SW480 (cell line): ENCODE results near the gene CTIF.
"Not testable (repeated sequence)": the region's sequence is repeated elsewhere in the genome, so short reads cannot be mapped to it uniquely, and the experiment has no call there.

Source experiments
- DNase-seq: peaks from one replicate; pipeline ENCODE4 v3.0.0-alpha.2; 2016; ENCODE audit warnings: low spot score

Gene CTIF

GRCh38 chr18:48708807-48709206, 170.0 kb downstream of the CTIF start:
- DNase-seq: no peak

- DNase-seq: no peak
Measured at GRCh38 chr18:48709371-48710062, 170.7 kb downstream of the CTIF start.

DNA sequence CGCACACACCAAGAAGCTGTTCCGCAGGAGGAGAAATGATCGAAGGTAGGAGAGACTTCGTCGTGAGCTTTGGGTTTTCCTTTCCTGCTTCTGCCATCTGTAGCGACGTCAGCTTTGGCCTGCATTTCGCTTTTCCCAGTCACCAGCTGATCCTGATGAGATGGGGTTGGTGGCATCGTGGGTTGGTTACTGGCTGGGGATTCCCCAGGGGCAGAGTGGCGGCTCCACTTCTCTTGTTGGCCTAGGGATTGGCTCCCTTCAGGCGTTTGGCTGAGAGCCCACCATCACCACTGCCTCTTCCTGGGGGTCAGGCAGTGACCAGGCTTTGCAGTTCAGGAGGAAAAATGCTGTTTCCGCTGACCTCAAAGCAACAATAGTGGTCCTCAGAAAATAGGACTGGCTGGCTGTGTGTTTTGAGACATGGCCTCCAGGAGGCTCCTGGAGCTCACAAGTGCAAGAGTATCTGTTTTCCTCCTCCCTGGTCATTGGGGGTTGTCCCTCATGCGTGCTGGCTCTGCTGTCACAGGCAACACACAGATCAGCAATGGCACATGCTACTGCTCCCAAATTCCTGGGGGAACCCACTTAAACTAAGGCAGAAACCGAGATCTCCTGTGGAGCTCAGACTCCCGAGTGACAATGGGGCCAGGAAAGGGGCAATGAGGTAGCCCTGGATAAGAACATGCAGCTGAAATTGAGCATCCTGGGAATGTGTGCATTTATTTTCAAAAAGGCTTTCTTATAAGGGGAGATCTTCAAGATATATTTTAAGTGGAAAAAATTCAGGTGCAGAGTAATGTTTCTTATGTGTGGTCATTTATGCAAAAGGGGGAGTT, 173.0 kb downstream of the CTIF start:
- DNase-seq: peak; percentile 30

DNA sequence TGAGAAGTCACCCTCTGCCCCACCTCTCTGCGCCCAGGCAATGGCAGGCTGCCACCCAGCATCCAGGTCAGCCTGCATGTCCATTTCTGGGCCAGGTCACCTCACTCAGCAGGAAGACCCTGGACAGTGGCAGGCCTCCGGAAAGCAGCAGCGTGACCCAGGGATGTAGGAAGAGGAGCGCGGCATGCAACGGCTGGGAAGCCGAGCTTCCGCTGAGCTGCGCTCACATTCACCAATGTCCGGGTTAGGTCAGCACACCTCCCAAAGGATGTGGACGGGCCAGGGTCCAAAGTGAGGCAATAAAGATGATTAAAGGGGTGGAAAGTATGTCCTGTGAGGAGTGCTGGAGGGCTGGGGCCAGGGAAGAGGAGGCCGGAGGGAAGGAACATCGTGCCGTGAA, 174.5 kb downstream of the CTIF start:
- DNase-seq: no peak

DNA sequence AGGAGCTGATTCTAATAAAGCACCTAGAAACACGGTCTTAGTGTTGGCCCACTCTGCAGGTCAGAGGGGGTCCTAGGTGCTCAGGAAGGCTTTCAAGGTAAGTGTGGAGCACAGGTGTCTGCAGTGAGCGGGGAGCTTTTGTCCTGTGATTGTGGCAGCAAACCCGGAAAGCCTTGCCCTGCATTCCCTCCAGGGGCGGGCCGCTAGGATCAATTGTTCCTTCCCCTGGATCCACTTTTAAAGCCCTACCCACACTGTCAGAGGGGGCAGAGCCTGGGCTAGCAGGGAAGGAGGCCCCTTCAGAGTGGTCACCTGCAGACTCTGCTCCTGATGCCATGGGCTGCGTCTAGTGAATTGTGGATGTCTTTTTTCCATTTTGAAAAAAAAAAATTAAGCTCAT, 176.0 kb downstream of the CTIF start:
- no peak for DNase-seq

DNA sequence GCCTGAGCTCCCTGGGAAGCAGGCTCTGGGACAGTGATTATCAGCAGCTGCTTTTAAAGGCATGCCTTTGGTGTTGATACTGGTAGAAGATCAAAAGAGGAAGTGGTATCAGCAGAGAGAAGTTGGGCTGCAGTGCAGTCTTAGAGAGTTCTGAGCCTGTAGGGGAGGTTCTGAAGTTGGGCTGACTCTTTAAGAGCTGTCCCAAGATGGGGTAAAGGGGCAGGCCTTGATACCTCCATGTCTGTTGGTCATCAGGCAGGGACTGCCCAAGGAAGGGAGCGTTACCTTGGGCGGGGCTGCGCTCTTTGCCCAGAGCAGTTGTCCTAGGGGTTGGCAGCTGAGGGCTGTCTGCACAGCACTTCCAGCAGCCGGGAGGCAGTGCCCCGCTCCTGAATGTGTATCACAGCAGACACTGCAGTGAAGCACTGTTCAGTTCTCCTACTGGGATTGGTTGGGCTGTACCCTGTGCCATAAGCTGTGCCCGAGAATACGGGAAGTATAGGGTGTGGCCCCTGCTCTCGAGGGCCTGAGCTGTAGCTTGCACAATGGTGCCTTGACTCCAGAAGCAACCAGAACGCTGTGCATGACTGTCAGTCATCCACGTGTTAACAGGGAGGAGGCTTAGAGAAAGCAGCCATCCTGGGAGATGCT, 177.0 kb downstream of the CTIF start:
- no peak for DNase-seq

- DNase-seq: not testable (repeated sequence)
Measured at GRCh38 chr18:48717227-48717626, 178.4 kb downstream of the CTIF start.

DNA sequence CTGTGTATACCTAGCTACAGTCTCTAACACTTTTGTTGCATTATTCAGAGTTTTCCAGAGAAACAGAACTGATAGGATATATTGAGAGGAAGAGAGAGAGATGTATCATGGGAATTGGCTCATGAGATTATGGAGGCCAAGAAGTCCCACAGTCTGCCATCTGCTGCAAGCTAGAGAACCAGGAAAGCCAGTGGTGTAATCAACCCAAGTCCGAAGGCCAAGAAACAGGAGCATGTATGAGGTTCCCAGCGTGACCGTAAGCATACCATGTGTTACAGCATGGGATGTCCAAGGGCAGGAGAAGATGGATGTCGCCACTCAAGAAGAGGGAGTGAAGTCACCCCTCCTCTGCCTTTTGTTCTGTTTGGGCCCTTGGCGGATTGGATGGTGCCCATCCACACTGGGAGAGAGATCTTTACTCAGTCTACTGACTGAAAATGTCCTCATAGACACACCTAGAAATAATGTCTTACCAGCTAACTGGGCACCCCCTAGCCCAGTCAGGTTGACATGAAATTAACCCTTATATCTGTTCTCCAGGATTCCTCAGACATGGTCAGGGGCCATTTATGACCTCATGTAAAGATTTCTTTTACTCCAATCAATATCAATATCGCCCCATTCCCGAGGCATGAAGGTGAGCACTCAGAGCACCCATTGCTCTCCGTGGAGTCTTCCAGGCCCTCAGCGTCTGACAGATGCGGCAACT, 179.6 kb downstream of the CTIF start:
- no peak for DNase-seq

- DNase-seq: no peak
Measured at GRCh38 chr18:48719388-48719787, 180.6 kb downstream of the CTIF start.

DNA sequence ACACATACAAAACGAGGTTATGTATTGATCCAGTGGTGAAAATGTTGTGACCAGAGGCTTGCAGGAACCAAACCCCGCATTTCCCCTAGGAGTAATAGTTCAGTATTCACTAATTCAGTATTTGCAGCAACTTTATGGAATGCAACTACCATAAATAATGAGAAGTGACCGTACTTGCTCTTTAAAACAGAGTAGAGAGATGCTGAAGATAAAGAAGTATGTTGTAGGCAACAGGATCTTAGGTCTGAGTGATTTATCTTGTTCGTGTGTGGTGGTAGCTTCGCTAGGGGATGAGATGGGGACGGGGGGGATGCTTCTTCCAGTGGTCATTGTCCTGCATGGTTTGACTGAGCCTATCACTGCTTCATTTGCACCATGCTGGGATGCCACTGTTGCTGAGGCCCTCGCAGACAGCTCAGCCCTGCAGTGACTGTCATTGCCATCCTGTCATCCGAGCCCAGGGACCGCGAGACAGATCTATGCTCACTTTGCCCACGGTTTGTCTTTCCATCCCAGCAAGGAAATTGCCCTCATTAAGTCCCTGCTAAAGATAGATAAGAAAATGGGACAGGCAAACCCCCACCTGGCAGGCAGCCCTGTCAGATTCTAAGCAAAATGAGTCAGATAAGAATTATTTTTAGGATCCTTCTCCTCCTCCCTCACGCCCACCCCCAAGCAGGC, 181.3 kb downstream of the CTIF start:
- no peak for DNase-seq

DNA sequence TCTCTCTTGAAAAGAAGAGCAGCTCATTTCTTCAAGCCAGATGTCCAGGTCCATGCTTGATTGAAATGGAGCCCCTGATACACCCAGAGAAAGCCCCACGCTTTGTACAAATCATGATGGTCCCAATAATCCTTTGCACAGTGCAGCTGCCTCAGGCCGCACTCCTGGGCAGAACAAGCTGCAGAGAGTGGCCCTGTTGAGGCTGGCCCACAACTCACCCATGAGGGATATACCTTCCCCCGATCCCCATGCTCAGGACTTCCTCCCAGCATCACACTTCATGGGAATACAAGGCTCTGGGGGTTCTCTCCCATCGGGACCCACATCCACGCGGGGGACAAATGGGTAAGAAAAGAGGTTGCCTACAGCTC, 181.8 kb downstream of the CTIF start:
- DNase-seq: no peak

- DNase-seq: no peak
Measured at GRCh38 chr18:48721312-48721711, 182.5 kb downstream of the CTIF start.

DNA sequence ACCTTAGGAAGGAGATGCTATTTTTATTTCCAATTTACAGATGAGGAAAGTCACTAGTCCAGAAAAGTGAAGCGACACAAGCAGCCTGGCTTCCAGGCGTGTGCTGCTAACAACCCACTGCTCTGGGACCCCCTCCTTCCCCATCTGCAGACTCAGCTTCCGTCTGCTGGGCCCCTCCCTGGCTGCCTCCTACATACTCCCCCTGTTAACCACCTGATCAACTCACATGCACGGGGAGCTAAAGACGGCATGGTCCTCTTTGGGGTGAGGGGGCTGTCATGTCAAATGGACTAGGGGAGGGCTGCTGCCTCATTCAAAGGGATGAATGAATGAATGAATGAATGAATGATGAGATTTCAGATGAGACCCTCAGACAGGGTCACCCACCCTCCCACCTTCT, 184.2 kb downstream of the CTIF start:
- no peak for DNase-seq

DNA sequence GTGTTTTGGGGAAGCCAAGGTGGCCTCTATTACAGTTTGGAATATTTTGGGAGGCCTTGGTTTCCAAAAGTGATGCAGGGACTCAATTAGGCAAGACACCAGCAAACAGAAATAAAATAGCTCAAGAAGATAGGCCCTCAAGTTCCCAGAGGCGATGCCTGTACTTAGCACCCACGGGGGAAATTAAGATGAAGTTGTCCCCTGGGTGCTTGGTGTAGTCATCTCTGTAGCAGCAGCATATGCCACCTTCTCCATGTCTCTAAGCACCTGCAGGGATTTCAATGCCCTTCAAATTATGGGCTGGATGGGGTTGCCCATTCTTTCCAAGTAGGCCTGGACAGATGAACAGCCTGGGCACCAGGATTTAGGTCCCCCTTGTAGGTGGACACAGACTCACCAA, 185.0 kb downstream of the CTIF start:
- DNase-seq: no peak

GRCh38 chr18:48724442-48724841, 185.6 kb downstream of the CTIF start:
- no peak for DNase-seq

DNA sequence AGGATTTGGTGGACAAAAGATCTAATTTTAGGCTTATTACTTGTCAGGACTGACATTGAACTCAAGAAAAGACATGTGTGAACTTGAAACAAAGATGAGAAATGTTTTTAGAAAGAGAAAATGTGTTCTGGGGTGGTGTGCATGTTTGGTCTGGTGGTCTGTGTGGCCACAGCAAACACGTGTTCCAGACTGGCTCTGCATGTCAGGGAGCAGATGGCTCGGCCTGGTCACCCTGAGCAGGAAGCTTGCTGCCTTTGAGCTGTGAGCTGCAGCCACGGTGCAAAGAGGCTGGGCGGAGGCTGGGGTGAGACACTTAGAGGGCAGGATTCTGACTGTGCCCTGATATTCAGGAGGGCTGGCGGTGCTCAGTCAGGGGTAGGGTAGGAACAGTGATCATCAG, 186.1 kb downstream of the CTIF start:
- DNase-seq: no peak

- no peak for DNase-seq
Measured at GRCh38 chr18:48725562-48725961, 186.7 kb downstream of the CTIF start.

GRCh38 chr18:48727681-48728080, 188.8 kb downstream of the CTIF start:
- DNase-seq: no peak

GRCh38 chr18:48728204-48728833, 189.5 kb downstream of the CTIF start:
- no peak for DNase-seq

DNA sequence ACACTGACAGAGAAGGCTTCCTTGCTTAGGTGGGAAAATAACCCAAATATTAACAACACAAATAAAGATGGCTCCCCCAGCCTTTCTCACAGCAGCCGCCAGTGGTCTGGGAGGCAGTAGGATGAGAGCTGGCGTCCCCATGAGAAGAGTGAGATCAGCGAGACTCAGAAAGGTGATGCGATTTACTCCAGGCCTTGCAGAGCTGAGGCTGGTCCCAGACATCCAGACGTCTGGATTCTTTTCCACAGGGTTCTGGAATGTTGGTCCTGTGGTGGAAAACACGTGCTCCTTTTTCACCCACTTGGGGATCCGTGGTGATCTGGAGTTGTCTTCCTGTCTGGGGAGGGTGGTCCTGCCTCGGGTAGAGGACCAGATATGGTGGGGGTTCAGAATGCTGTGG, 190.6 kb downstream of the CTIF start:
- no peak for DNase-seq

GRCh38 chr18:48730010-48730409, 191.2 kb downstream of the CTIF start:
- no peak for DNase-seq
